GM10847 (cell line): ENCODE results near the gene ITPR1.

Source experiments
- POLR2A ChIP-seq: IDR thresholded peaks from 2 replicates; pipeline ENCODE4 v1.6.1; 2011; ENCODE audit not compliant: insufficient read length; ENCODE audit errors: extremely low read depth

The ITPR1 gene

DNA sequence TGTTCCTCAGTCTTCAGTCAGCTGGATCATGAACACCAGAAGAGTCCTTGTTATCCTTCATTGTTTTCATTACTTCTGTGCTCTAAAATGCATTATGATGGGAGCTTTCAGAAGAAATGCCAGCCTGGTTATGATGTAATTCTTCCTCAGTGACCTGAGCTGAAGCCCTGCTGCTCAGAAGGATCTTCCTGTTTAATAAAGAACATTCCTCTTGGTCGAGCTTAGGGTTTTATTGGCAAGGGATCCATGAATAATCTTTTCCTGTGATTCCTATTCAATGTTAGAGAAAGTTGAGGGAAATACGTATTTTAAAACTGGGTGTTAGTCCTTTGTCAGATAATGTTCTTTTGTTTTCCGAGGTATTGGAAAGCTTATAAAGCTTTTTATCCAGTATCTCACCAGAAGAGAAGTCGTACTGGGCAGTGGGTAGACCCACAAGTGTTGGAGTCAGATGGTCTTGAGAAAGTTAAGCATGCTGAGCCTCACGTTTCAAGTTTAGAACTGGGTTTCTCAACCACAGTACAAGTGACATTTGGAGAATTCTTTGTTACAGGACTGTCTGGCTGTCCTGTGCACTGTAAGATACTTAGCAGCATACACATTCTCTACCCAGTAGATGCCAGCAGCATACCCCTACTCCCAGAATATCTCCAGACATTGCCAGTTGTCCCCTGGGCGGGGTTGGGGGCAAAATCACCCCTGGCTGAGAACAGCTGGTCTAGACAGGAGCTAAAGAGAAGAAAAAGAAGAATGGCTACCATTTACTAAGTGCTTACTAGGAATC lies 273.8 kb downstream of the ITPR1 start:
- no peak for TF ChIP-seq POLR2A

- no peak for TF ChIP-seq POLR2A
These were observed 274.9 kb downstream of the ITPR1 start for GRCh38 chr3:4768021-4768420.

DNA sequence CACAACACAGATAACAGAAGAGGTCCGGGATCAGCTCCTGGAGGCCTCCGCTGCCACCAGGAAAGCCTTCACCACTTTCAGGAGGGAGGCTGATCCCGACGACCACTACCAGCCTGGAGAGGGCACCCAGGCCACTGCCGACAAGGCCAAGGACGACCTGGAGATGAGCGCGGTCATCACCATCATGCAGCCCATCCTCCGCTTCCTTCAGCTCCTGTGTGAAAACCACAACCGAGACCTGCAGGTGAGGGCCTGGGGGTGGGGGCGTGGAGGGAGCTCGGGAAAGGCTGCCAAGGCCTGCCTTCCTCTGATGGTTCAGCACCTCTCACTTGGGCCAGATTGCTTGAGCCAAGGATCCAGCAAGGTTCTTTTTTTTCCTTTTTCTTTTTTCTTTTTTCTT lies 275.4 kb downstream of the ITPR1 start:
- no peak for TF ChIP-seq POLR2A

DNA sequence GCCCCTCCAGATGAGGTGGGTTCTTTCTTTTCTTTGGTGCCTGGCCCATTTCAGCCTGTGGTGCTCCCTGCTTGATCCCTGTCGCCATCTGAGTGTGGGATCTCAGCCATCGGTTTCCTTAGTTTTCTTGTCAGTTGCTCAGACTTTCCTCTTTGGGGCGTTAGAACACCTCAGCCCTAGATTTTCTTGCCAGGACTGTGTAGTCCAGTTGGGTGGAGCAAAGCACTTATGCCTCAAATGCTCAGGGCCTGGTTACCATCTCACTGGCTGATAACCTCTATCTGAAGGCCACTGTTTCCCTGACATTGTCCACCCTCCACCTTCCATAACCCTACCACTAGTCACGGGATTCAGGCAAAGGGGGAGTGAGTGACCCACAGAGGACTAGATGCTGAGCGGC lies 277.4 kb downstream of the ITPR1 start:
- no peak for TF ChIP-seq POLR2A

GRCh38 chr3:4771243-4771642 lies 278.1 kb downstream of the ITPR1 start:
- TF ChIP-seq POLR2A, result no peak

DNA sequence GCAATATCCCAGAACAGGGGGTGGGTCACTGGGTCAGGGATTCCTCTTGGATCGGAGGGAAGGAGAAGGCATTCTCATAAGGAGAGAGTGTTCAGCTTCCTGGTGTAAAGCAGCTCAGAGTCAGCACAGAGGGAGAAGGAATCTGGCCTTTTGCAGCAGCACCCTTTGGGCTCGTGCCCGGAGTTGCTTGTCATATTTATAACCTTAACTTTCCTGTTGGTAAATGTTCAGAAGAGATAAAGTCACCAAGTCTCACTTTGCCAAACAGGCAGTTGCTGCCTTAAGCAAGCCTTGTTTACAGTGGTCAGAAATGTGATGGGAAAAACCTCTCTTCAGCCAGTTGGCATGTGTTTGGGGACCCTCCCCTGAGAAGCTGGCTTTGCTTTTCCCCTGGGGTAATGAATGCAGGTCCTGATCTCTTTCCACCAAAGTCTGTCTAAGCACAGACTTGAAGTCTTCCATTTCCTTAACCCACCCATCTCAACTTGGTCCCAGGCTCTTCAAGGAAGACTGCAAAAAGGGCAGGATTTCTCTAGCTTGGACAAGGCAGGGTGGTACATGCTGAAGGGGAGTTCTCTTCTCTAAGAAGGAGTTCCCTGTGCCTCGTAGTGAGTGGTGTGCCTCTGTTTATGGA lies 279.1 kb downstream of the ITPR1 start:
- no peak for TF ChIP-seq POLR2A

DNA sequence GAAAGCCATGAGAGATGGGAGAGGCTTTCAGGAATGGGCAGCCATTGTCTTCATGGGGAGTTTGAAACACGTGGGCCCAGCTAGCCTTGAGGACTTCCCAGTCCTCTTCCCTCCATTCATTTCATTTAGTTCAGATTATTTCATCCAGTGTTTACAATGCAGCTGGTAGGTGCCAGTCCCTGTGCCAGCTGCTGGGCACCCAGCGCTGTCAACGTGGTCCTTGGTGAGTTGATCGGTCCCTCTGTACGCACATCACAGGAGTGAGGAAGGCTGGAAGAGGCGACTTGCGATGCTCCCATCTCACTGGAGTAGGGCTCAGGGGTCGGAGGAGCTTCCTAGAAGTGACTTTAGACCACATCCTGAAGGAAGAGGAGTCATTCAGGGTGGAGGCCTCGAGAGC lies 279.7 kb downstream of the ITPR1 start:
- TF ChIP-seq POLR2A, result no peak

DNA sequence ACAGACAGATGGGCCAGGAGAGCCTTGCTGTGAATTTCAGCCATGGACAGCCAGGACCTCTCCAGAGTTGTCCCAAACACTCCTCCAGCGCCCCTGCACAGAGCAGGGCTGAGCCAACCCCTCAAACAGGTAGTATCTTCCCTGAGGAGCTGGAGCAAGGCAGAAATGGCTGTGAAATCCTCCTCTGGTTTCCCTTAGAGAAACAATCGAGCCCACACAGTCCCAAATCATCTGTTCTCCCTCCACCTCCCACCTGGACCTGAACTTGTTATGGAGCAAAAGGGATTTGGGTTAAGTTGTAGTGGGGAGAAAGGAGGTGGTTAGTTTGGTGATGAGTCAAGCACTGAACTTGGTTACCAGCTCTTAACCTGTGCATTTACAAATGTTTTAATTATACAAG lies 280.4 kb downstream of the ITPR1 start:
- no peak for TF ChIP-seq POLR2A

- TF ChIP-seq POLR2A, result no peak
These were observed 281.4 kb downstream of the ITPR1 start for GRCh38 chr3:4774531-4774930.

DNA sequence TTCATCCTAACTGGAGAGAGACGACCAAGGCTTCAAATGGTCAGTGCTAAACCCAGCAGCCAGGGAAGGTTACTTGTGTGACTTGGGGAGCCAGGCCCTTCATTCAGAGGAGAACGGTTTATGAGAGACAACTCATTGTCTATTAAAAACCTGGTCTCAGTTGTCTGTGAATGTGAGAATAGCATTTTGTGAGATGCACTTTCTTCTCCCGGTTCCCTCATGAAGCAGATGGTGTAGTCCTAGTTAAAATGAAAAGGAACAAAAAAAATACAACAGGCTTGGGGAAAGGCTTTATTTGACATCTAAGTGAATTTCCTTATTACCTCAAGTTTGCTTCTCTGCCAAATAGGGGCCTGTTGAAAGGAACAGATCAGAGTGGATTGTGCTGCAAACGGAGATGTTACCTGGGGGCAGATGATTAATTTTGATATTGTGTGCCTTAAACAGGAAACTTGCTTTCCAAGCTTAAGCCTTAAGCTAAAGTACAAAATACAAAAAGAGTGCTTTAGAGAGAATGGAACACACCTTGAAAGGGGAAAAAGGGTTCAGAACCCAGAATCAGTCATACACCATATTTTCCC lies 283.3 kb downstream of the ITPR1 start:
- no peak for TF ChIP-seq POLR2A

DNA sequence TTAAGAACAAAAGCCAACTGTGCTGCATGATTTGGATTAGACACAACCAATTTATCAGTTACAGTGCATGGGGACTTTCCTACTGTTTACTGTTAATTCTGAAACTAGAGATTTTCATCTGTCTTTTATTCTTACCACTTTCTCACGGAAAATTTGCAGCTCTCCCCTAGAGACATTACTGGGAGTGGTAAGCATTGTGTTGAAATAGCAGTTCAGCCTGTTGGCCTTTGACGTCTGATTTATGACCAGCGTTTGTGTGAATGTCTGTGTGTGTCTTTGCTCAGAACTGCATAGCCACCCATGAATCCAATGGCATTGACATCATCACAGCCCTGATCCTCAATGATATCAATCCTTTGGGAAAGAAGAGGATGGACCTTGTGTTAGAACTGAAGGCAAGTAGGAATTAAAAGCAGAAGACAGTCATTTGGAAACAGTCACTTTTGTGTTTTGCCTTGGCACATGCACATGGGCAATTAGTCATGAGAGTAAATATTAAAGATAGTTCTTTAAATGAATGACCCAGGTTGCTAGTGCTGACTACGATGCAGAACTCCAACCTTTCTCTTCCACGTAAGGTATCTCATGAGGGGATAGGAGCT lies 283.9 kb downstream of the ITPR1 start:
- no peak for TF ChIP-seq POLR2A

DNA sequence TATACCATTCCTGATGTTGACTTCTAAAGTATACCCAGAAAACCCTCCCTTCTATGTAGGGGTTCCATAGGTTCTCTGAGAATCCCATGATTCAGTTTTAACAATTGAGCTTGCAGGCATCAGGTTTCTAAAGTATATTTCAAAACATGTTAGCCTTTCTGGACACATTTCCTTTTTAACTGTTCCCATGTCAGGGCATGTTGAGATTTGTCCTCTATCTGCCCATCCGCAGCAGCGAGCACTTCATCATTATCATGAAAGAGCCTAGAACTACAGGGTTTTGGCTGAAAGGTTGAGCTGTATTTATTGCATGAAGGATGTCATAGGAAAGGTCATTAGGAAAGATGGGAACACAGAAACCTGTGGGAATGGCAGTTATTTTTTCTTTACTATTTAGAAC lies 285.0 kb downstream of the ITPR1 start:
- TF ChIP-seq POLR2A, result no peak

GRCh38 chr3:4778740-4779139 lies 285.6 kb downstream of the ITPR1 start:
- no peak for TF ChIP-seq POLR2A

- TF ChIP-seq POLR2A, result no peak
These were observed 287.4 kb downstream of the ITPR1 start for GRCh38 chr3:4780545-4780957.

DNA sequence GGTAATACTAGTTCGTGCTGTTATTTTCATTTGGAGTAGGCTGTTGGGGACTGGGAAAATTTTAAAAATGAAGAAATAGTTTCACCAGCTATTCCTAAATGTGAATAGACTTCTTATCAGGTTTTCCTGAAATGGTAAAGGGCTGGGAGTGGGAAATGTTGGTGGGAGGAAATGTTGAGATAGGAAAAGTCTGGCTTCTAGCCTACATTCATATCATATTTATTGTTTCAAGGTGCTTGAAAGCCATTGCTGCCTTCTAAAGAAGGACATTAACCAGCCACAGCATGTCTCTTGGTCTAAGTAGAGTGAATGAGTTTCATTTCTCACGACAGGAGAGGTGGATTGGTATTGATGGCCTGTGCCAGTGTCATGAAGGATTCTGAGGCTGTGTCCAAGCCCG lies 288.9 kb downstream of the ITPR1 start:
- no peak for TF ChIP-seq POLR2A

- TF ChIP-seq POLR2A, result no peak
These were observed 292.4 kb downstream of the ITPR1 start for GRCh38 chr3:4785551-4785950.

GRCh38 chr3:4786431-4786830 lies 293.3 kb downstream of the ITPR1 start:
- TF ChIP-seq POLR2A, result no peak

DNA sequence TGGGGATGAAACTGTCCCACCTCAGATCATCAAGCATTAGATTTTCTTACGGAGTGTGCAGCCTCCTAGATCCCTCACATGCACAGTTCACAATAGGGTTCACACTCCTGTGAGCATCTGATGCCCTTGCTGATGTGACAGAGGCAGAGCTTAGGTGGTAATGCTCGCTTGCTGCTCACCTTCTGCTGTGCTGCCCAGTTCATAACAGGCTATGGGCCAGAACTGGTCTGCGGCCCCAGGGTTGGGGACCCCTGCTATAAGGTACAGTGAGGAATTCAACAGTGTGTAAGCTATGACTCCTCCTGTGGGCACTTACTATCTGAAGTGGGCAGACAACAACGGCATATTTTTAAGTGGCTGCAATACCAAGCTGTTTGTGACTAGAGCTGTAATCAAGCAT lies 298.2 kb downstream of the ITPR1 start:
- no peak for TF ChIP-seq POLR2A
